PFSK-1 (cell line): Measurements from ENCODE around the gene PLXNA3.
A peak's percentile ranks its signal among the peaks of the same experiment; 100 is the strongest.

Experiments
- FOXP2 ChIP-seq: optimal IDR thresholded peaks from 2 replicates; pipeline ENCODE3; 2011; ENCODE audit warnings: borderline replicate concordance, control low read depth, inconsistent platforms; ENCODE audit not compliant: insufficient read depth; ENCODE audit errors: extremely low read length, extremely low read depth
- POLR2AphosphoS5 ChIP-seq: IDR thresholded peaks from 2 replicates; pipeline ENCODE4 v1.6.1; 2012; ENCODE audit warnings: low read depth, mild to moderate bottlenecking, control low read depth, low read length, moderate library complexity
- REST ChIP-seq, 2 experiments: IDR thresholded peaks; 2 replicates each; pipeline versions ENCODE4 v1.6.1 to v1.8.0; 2011 to 2012; ENCODE audit warnings: low read depth in 2 of 2, low read length in 2 of 2, control low read depth in 1 of 2, inconsistent platforms in 1 of 2, mild to moderate bottlenecking in 1 of 2, moderate library complexity in 1 of 2; ENCODE audit not compliant: insufficient read depth in 1 of 2
- SIN3A ChIP-seq: IDR thresholded peaks from 2 replicates; pipeline ENCODE4 v1.6.1; 2012; ENCODE audit warnings: mild to moderate bottlenecking, low read length, moderate library complexity, borderline replicate concordance; ENCODE audit not compliant: insufficient read depth
- TAF1 ChIP-seq: IDR thresholded peaks from 2 replicates; pipeline ENCODE4 v1.6.1; 2012; ENCODE audit warnings: low read length, control low read depth, borderline replicate concordance; ENCODE audit not compliant: insufficient read depth

- TF ChIP-seq POLR2AphosphoS5 (0 out of 2 replicates have a peak, but pooled peaks have one; percentile 1), REST (IDR thresholded peaks at IDR 0.05; ENCODE audit: insufficient read depth in 1 of 2, low read depth in 2 of 2, low read length in 2 of 2) (no peak), FOXP2 (no peak), TAF1 (no peak), SIN3A (no peak)
These were observed 21.6 kb upstream of the PLXNA3 start for GRCh38 chrX:154436374-154436982.
